Right lobe of liver (tissue), 4 donors: Measurements from ENCODE around the gene ARHGAP33.

Experiments used
- POLR2A ChIP-seq: fragments of 450-650 bp; IDR thresholded peaks from one replicate; pipeline ENCODE4 v1.6.1; 2017; ENCODE audit warnings: antibody characterized with exemption, mild to moderate bottlenecking
- TF ChIP-seq, protein P1 (sequence below), 4 donors: fragments of 200-600 bp in 3 of 4; fragments of 450-650 bp in 1 of 4; IDR thresholded peaks; one replicate each; pipeline versions ENCODE4 v1.5.1 to v1.8.0; 2016 to 2022; ENCODE audit warnings: antibody characterized with exemption in 4 of 4, mild to moderate bottlenecking in 2 of 4
- donor health status: DM: no; HTN: no; CAD: no.
- donor health status: DM: no; HTN: no; CAD: no.
- donor health status: DM: no; HTN: yes; CAD: no.

DNA sequence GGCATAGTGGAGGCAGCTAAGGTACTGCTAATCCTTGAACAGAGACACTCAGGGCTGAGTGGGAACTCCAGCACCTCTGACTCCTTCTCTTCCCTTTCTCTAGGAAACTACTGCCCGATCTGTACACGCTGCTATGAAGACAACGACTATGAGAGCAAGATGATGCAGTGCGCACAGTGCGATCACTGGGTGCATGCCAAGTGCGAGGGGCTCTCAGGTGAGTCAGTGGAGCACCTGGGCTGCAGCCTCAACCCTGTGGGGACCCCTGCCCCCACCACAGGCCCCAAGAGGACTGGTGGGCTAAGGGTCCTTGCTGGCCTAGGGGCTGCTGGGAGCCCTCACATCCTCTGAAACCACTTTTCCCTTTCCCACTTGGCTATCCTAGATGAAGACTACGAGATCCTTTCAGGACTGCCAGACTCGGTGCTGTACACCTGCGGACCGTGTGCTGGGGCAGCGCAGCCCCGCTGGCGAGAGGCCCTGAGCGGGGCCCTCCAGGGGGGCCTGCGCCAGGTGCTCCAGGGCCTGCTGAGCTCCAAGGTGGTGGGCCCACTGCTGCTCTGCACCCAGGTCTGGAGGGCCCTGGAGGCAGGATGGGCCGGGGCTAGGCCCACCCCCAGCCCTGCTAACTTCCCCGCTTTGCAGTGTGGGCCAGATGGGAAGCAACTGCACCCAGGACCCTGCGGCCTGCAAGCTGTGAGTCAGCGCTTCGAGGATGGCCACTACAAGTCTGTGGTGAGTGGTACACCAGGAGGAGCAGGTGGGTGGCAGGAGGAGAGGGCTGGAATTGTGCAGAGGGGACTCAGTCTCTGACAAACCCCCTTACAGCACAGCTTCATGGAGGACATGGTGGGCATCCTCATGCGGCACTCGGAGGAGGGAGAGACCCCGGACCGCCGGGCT is 48.1 kb upstream of the ARHGAP33 start:
- TF ChIP-seq, protein P1, sequence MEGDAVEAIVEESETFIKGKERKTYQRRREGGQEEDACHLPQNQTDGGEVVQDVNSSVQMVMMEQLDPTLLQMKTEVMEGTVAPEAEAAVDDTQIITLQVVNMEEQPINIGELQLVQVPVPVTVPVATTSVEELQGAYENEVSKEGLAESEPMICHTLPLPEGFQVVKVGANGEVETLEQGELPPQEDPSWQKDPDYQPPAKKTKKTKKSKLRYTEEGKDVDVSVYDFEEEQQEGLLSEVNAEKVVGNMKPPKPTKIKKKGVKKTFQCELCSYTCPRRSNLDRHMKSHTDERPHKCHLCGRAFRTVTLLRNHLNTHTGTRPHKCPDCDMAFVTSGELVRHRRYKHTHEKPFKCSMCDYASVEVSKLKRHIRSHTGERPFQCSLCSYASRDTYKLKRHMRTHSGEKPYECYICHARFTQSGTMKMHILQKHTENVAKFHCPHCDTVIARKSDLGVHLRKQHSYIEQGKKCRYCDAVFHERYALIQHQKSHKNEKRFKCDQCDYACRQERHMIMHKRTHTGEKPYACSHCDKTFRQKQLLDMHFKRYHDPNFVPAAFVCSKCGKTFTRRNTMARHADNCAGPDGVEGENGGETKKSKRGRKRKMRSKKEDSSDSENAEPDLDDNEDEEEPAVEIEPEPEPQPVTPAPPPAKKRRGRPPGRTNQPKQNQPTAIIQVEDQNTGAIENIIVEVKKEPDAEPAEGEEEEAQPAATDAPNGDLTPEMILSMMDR (IDR thresholded peaks at IDR 0.05), result no peak
- no peak for TF ChIP-seq POLR2A
